GM19099 (cell line): Measurements from ENCODE around the gene SMARCB1.

Source experiments
- POLR2A ChIP-seq: IDR thresholded peaks from 3 replicates; pipeline ENCODE4 v1.6.1; 2011; ENCODE audit warnings: low read depth; ENCODE audit not compliant: insufficient read length; ENCODE audit errors: extremely low read depth

SMARCB1 gene

GRCh38 chr22:23772649-23773473 is 13.9 kb upstream of the SMARCB1 start, which contains the start of gene MMP11:
Gene MMP11 (plus strand): TSS chr22:23772849. CDS start chr22:23772871, 22 bp downstream.
- no peak for TF ChIP-seq POLR2A

GRCh38 chr22:23773483-23774113 is 13.2 kb upstream of the SMARCB1 start:
- no peak for TF ChIP-seq POLR2A

- no peak for TF ChIP-seq POLR2A
Measured at GRCh38 chr22:23774114-23774921, 12.4 kb upstream of the SMARCB1 start.

GRCh38 chr22:23774922-23775436 is 11.8 kb upstream of the SMARCB1 start:
- TF ChIP-seq POLR2A, result no peak

- TF ChIP-seq POLR2A, result no peak
Measured at GRCh38 chr22:23775779-23776375, 10.9 kb upstream of the SMARCB1 start.

- no peak for TF ChIP-seq POLR2A
Measured at GRCh38 chr22:23777776-23778576, 8.8 kb upstream of the SMARCB1 start.

GRCh38 chr22:23778577-23778900 is 8.2 kb upstream of the SMARCB1 start:
- no peak for TF ChIP-seq POLR2A

- no peak for TF ChIP-seq POLR2A
Measured at GRCh38 chr22:23779083-23779482, 7.7 kb upstream of the SMARCB1 start.

- no peak for TF ChIP-seq POLR2A
Measured at GRCh38 chr22:23779731-23780130, 7.0 kb upstream of the SMARCB1 start.

GRCh38 chr22:23780146-23780748 is 6.5 kb upstream of the SMARCB1 start:
- TF ChIP-seq POLR2A, result no peak

GRCh38 chr22:23781065-23781464 is 5.7 kb upstream of the SMARCB1 start:
- no peak for TF ChIP-seq POLR2A

GRCh38 chr22:23781511-23782183 is 5.1 kb upstream of the SMARCB1 start:
- no peak for TF ChIP-seq POLR2A

GRCh38 chr22:23782252-23782651 is 4.5 kb upstream of the SMARCB1 start:
- TF ChIP-seq POLR2A, result no peak
